DMS79 treated with DMSO at 0.1 percent for 48 hours (cell line): Measurements from ENCODE around the gene PSG1.
"Not testable (repeated sequence)": the region's sequence is repeated elsewhere in the genome, so short reads cannot be mapped to it uniquely, and the experiment has no call there.

Experiments used
- DNase-seq: peaks from one replicate; lab custom pipeline; 2025; lab: John Stamatoyannopoulos, UW

Gene PSG1

GRCh38 chr19:42881279-42881678 is 1.8 kb upstream of the PSG1 start:
- not testable (repeated sequence) for DNase-seq

GRCh38 chr19:42880621-42881020 is 1.1 kb upstream of the PSG1 start:
- DNase-seq: not testable (repeated sequence)

GRCh38 chr19:42876596-42876995 is 2.9 kb downstream of the PSG1 start:
- not testable (repeated sequence) for DNase-seq

GRCh38 chr19:42875881-42876280 is 3.6 kb downstream of the PSG1 start:
- DNase-seq: not testable (repeated sequence)

GRCh38 chr19:42874901-42875813 is 4.4 kb downstream of the PSG1 start:
- not testable (repeated sequence) for DNase-seq

GRCh38 chr19:42874136-42874535 is 5.4 kb downstream of the PSG1 start:
- DNase-seq: not testable (repeated sequence)

GRCh38 chr19:42872608-42873007 is 6.9 kb downstream of the PSG1 start:
- DNase-seq: no peak

DNA sequence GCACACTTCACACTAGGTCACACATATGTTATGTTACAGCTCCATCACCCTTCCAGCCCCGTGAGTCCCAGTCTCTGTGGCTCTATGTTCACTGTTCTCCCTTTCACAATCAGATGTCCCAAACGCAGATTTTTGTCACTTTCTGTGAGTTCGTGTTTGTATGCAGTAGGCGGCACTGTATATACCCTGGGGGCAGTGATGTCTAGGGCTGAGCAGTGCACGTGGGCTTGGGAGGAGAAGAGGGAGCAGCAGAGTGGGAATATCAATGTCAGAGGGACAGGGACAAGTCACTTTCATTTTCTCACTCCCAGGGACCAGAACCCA is 22.0 kb downstream of the PSG1 start:
- DNase-seq: no peak

- not testable (repeated sequence) for DNase-seq
Measured at GRCh38 chr19:42856866-42857543, 22.5 kb downstream of the PSG1 start.

DNA sequence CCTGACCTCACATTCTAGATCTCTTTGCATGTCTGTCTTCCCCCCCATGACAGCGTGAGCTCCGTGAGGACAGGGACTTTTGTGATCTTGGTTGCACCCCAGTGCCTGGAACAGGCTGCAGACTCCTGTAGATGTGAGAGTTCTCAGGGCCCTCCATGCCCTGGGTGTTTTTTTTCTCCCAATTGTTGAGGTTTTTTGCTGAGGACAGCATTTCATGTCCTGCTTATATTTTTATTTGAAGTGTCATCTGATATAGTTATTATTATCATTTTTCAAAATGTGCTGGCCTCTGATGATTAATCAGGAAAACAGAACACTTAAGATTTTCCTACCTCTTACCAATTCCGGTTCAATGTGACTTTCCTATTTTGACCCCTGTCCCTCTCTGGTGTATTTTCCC is 24.8 kb downstream of the PSG1 start:
- DNase-seq: not testable (repeated sequence)

GRCh38 chr19:42853231-42853630 is 26.3 kb downstream of the PSG1 start:
- DNase-seq: not testable (repeated sequence)

- not testable (repeated sequence) for DNase-seq
Measured at GRCh38 chr19:42852821-42853220, 26.7 kb downstream of the PSG1 start.

DNA sequence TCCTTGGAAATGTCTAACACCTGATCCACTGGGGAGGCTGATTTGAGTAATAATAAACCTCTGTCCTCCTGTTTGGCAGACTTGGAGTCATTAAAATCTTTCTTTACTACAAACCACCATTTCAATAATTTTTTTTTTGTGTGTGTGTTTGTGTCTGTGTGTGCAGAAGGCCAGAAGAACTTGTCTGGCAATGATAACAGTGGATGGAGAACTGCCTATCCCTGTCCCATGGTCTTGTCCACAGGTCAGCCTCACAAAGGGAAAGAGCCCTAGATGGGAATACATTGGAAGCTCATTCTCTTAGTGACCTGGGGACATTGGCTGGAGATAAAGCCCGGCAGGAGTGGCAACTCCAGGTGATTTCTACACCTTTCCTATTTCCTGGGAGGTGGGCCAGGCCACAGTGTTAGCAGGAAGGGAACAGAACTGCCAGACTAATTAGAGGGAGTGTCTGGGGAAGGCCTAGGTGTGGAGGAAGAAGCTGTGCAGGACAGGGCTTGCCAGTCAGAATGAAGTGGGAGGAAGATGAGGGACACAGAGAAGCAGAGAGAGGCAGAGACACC is 27.7 kb downstream of the PSG1 start:
- not testable (repeated sequence) for DNase-seq

DNA sequence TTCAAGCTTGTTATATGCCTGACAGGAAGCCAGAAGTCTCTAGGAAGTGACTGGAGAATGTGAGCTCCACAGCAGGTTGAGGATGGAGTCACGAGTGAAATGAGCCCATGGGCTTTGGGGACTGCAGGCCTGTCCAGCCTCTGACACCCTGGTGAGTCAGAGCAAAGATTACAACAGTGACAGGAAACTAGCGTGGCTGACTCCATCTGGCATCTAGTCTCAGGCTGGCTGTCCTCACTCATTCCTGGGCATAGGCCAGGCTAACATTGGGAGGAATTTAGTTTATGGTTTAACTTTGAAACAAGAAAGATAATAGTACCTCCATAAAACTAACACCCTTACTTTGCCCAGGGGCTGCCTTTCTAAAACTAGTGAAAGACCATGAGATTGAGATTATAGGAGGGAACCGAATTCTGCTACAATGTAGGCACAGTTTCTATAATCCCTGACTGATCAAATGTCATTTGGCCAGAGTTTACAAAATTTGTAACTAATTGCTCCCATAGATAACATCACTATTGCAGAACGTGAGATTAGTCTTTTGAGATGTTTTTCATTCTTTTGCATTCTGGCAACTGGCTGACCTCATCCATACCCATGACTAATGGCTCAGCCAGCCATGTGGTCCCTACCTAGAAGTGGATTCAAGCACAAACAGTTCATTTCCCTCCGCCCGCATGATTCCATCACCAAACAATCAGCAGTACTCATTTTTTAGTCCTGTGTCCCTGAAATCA is 28.4 kb downstream of the PSG1 start:
- no peak for DNase-seq

GRCh38 chr19:42846597-42846996 is 32.9 kb downstream of the PSG1 start:
- no peak for DNase-seq

DNA sequence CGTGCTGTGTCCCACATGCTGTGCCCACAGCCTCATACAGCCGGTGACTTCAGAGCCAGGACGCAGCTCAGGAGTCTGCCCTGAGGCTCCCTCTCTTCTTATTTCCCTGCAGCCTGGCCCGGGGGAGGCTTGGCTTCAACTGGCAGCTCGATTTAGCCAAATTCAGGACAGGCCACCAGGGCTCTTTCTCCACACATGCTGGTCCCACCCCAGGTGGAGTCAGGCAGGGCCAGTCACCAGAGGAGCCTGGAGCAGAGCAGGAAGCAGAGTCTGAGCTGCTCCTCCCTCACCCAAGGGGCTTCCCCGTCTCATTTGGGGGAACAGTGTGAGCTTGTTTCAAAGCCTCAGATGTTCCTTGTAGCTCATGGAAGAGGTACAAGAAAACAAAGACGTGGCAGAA is 35.9 kb downstream of the PSG1 start:
- not testable (repeated sequence) for DNase-seq

DNA sequence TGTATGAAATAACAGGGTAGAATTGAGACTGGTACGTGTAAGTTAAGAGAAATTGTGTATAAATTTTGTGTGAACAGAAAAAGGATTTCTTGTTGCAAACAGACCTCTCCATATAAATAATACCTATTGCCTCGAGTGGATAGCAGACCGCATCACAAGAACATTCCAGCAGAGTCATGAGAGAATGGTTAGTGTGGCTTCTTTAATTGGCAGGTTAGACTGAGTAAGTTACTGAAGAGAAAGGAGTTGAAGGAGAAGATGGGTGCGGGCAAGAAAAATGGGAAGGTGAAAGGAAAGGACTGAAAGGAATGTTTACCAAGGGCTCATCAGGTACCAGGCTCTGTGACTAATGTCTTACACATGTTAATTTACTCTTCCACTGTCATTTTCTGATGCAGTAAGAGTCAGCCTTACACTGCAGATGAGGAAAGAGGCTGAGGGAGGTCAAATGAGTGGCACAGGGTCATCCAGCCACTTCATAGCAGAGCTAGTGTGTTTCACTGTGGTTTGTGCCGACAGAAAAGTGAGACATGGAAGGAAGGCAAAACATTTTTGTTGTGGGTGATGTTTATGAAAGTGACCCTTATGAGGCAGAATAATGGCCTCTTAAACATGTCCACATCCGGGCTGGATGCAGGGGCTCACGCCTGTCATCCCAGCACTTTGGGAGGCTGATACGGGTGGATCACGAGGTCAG is 46.6 kb downstream of the PSG1 start:
- not testable (repeated sequence) for DNase-seq

DNA sequence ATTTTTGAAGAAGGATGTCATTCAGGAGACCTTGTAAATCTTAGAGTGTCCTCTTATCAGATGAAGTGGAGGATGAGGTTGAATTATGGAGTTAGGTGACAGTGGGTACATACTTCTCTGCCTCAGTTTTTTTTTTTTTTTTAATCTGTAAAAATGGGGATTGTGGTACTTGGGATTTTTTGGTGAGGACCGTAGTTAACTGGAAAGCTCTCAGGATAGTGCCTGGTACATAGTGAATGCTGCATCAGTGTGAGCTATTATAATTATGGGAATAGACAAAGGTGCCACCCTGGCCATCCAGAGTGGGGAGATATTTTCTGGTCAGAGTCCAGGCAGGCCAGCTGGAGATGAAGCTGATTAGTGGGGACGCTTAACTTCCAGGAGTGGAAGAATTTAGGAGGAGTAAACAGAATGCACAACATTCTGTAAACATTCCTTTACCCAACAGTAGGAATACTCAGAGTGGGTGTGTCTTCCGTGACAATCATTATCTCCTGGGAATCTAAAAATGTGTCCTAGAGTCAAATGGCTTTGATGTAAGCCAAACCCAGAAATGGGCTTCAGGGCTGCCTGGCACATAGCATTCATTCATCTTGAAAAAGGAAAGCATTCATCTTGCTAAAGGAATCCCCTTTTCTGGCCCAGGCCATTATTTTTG is 47.4 kb downstream of the PSG1 start:
- not testable (repeated sequence) for DNase-seq

DNA sequence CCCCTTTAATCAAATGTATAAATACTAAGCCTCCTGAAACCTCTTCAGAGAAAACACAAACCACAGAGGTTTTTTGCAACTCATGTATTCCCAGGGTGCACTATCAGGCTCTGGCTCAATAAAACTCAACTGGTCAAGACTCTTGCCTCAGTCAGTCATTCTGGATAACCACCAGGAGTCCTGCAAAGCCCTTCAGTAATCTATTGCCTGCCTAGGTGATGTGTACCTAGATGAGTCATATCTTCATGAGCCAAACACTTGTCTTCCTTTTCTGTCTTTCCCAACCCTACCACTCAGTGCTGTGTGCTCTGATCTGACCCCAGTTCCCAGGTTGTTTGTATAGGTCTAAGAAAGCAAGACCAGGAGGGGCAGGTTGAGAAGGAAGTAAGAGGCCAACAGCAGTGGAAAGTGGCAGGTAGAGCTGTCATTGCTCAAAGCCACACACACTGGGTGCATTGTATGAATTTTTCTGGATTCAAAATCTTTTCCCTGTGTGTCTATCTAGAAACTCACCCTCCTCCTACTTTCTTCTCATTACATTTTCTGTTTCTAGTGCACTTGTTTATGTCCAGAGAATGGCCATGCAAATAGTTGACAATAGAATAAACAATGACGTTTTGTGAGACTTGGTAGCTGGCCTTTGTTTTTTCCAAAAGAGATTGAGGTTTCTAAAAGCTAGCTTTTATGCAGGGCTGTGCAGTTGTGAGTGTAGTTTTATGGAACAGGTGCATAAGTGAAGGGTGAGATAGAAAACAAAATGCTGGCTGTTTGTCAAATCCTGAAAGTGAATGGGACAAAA is 48.1 kb downstream of the PSG1 start:
- no peak for DNase-seq

DNA sequence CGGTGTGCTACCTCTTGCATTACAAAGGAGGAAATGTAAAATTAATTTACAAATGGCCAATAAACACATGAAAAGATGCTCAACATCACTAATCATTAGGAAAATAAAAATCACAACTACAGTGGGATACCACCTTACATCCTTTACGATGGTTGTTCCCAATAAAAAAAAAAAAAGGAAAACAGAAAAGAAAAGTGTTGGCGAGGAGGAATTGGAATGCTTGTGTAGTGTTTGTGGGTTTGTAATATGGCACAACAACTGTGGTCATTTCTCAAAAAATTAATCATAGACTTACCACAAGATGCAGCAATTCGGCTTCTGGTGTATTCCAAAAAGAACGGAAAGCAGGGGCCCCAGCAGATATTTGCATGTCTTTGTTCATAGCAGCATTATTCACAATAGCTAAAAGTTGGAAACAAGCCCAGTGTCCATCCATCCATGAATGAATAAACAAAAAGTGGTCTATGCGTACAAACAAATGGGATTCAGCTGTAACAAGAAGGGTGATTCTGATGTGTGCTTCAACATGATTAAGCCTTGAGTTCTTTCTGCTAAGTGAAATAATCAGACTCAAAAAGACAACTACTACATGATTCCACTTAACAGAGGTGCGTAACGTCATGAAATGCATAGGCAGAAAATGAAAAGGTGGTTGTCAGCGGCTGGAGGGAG is 58.1 kb downstream of the PSG1 start:
- peak; percentile 63 for DNase-seq
